ENCODE data around the gene KERA. TPM values are rescaled to one million over a fixed set of nuclear protein-coding genes. Genes with fewer than 3 reads are reported as not detected.

KERA gene
- polyA plus RNA-seq, 1 donor (not counting 4 experiments of a cell fraction or from before 2014, with no cell fraction given) = not detected

DNA sequence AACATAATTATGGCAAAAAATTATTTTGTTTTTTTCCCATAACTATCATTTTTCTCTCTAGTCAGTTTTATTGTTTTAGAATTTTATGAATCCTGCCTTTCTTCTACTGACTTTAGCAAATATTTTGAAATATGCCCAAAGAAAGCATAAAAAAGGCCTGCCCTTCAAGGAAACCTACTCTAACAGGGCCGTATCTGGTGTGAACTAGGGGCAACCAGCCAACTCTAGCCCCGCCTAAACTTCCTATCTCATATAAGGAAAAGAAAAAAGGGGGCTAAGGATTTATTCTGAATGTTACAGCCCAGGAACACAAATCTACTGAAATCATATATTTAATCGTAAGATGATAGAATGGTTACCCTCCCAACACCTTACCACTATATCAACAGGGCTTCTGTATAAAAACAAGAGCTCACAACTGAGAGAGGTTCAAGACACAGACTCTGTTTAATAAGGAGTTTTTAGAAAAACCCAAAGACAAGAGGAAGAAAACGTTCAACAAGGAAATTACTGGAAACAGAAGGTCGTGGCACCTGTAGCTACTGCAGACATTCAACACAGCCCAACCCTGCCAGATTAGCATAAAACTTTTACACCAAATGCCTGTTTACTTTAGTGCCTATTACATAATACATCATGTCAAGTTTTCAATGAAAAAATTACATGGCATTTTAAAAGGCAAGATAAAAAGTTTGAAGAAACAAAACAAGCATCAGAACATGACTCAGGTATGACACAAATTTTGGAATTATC lies 40.1 kb downstream of the KERA start:
- Histone ChIP-seq H3K4me1 (ENCODE audit: control insufficient read depth, extremely low read depth, insufficient read depth, low read length) (no peaks in the 10 kb centered on the region), H3K9me3 (ENCODE audit: control insufficient read depth, low read depth, low read length) (peaks cover 3% of the 10 kb centered on the region), H3K9ac (ENCODE audit: control insufficient read depth, extremely low read depth, insufficient read depth, low read length) (no peak overlapping the region), H3K9me1 (ENCODE audit: control insufficient read depth, extremely low read depth, insufficient read depth, low read length) (no peaks in the 10 kb centered on the region), H3K4me2 (ENCODE audit: control insufficient read depth, extremely low read depth, insufficient read depth, low read depth, low read length) (no peak overlapping the region), H3K27me3 (ENCODE audit: control insufficient read depth, extremely low read depth, insufficient read depth, low read length) (no peaks in the 10 kb centered on the region), H2AFZ (ENCODE audit: control insufficient read depth, low read length) (no peak overlapping the region), H3K27ac (ENCODE audit: control insufficient read depth, insufficient read depth, low read length) (no peak overlapping the region), H3K79me2 (ENCODE audit: control insufficient read depth, insufficient read depth, low read length) (no peaks in the 10 kb centered on the region), H3K36me3 (ENCODE audit: control insufficient read depth in 2 of 2, extremely low read depth in 1 of 2, insufficient read depth in 2 of 2, low read length in 2 of 2) (no peaks in the 10 kb centered on the region), H4K20me1 (ENCODE audit: control insufficient read depth, extremely low read depth, insufficient read depth, low read length) (no peaks in the 10 kb centered on the region), H3K4me3 (ENCODE audit: control insufficient read depth in 2 of 3, extremely low read depth in 1 of 3, insufficient read depth in 2 of 3, low read depth in 1 of 3, low read length in 3 of 3) (no peak overlapping the region)
- FAIRE-seq = no peak
- TF ChIP-seq, protein P1, sequence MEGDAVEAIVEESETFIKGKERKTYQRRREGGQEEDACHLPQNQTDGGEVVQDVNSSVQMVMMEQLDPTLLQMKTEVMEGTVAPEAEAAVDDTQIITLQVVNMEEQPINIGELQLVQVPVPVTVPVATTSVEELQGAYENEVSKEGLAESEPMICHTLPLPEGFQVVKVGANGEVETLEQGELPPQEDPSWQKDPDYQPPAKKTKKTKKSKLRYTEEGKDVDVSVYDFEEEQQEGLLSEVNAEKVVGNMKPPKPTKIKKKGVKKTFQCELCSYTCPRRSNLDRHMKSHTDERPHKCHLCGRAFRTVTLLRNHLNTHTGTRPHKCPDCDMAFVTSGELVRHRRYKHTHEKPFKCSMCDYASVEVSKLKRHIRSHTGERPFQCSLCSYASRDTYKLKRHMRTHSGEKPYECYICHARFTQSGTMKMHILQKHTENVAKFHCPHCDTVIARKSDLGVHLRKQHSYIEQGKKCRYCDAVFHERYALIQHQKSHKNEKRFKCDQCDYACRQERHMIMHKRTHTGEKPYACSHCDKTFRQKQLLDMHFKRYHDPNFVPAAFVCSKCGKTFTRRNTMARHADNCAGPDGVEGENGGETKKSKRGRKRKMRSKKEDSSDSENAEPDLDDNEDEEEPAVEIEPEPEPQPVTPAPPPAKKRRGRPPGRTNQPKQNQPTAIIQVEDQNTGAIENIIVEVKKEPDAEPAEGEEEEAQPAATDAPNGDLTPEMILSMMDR (optimal IDR thresholded peaks at IDR 0.05 in 1 of 3, IDR thresholded peaks at IDR 0.05 in 1 of 3, conservative IDR thresholded peaks at IDR 0.05 in 1 of 3; ENCODE audit: extremely low read depth in 1 of 3, insufficient read depth in 2 of 3, low read length in 3 of 3) = no peak
- no peak for TF ChIP-seq EZH2 (IDR thresholded peaks at IDR 0.05; ENCODE audit: low read length)
- DNase-seq (ENCODE audit: low read depth, low spot score) = no peak
- dilution Hi-C loops (cut with MboI; ENCODE audit: extremely low pct_ligation_motif_present, low sequenced_read_pairs) = no loop called here

DNA sequence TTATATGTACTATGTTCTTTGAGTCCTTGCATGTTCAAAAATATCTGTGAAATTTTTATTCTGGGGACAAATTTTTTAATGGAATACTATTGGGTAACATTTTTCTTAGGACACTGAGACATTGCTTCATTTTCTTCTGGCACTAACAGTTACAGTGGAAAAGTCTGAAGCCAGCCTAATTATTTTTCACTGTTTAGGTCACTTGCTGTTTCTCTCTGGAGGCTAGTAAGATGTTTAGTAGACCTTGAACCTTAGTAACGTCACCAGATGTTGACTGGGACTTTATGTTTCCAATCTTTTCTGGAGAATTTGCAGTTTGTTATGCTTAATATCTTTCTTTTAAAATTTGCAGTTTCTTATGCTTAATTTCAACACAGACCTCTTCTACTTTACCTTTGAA lies 40.8 kb downstream of the KERA start:
- Histone ChIP-seq H3K9ac (ENCODE audit: control insufficient read depth, extremely low read depth, insufficient read depth, low read length) (no peak overlapping the region), H3K27ac (ENCODE audit: control insufficient read depth, insufficient read depth, low read length) (no peak overlapping the region), H3K9me1 (ENCODE audit: control insufficient read depth, extremely low read depth, insufficient read depth, low read length) (no peaks in the 10 kb centered on the region), H3K4me2 (ENCODE audit: control insufficient read depth, extremely low read depth, insufficient read depth, low read depth, low read length) (no peak overlapping the region), H3K4me1 (ENCODE audit: control insufficient read depth, extremely low read depth, insufficient read depth, low read length) (no peaks in the 10 kb centered on the region), H3K9me3 (ENCODE audit: control insufficient read depth, low read depth, low read length) (peaks cover 3% of the 10 kb centered on the region), H3K27me3 (ENCODE audit: control insufficient read depth, extremely low read depth, insufficient read depth, low read length) (no peaks in the 10 kb centered on the region), H3K36me3 (ENCODE audit: control insufficient read depth in 2 of 2, extremely low read depth in 1 of 2, insufficient read depth in 2 of 2, low read length in 2 of 2) (no peaks in the 10 kb centered on the region), H3K4me3 (ENCODE audit: control insufficient read depth in 2 of 3, extremely low read depth in 1 of 3, insufficient read depth in 2 of 3, low read depth in 1 of 3, low read length in 3 of 3) (no peak overlapping the region), H2AFZ (ENCODE audit: control insufficient read depth, low read length) (no peak overlapping the region), H3K79me2 (ENCODE audit: control insufficient read depth, insufficient read depth, low read length) (no peaks in the 10 kb centered on the region), H4K20me1 (ENCODE audit: control insufficient read depth, extremely low read depth, insufficient read depth, low read length) (no peaks in the 10 kb centered on the region)
- dilution Hi-C loops (cut with MboI; ENCODE audit: extremely low pct_ligation_motif_present, low sequenced_read_pairs) = no loop called here
- DNase-seq (ENCODE audit: low read depth, low spot score) (no peak), FAIRE-seq (no peak)
- no peak for TF ChIP-seq EZH2 (IDR thresholded peaks at IDR 0.05; ENCODE audit: low read length)
- TF ChIP-seq, protein P1 (optimal IDR thresholded peaks at IDR 0.05 in 1 of 3, IDR thresholded peaks at IDR 0.05 in 1 of 3, conservative IDR thresholded peaks at IDR 0.05 in 1 of 3; ENCODE audit: extremely low read depth in 1 of 3, insufficient read depth in 2 of 3, low read length in 3 of 3) = no peak
